GM18868 (cell line): ENCODE results near the gene EDEM3.
"Not testable (repeated sequence)": the region's sequence is repeated elsewhere in the genome, so short reads cannot be mapped to it uniquely, and the experiment has no call there.

Experiments used
- ATAC-seq: cut with Tn5 transposase; IDR thresholded peaks from one replicate; pipeline ENCODE4 v1.9.1; 2021; ENCODE audit warnings: mild to moderate bottlenecking, moderate library complexity; ENCODE audit not compliant: unreplicated experiment

Gene EDEM3

GRCh38 chr1:184769241-184769640 lies 14.6 kb upstream of the EDEM3 start:
- ATAC-seq, result no peak

- no peak for ATAC-seq
Measured at GRCh38 chr1:184768467-184768866, 13.8 kb upstream of the EDEM3 start.

DNA sequence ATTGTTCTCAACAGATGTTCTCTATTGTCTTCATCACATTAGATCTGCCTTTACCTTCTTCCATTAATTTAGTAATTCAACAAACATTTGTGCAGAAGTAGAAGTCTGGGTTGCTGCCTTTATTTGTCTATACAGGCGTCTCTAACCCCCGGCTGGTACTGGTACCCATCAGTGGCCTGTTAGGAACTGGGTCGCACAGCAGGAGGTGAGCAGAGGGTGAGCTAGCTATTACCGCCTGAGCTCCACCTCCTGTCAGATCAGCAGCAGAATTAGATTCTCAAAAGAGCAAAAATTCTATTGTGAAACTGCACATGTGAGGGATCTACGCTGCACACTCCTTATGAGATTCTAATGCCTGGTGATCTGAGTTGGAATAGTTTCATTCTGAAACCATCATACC lies 12.9 kb upstream of the EDEM3 start:
- ATAC-seq, result no peak

DNA sequence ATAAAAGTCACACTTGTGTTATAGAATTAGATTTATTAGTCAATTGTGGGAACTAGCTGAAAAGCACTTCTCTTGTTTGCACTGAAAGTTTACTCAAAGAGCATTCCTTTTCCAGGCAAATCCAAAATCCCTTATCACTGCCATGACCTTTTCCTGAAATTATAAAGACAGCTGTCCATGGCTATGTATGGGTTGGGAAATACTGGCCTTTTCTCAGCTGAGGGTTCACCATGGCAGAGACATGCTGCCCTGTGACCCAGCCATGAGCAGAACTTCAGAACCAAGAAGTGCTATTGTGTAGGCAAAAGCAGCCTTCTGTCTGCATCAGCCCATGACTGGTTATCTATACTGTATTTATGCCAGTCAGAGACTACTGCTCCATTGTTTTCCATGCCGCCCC lies 9.8 kb upstream of the EDEM3 start:
- no peak for ATAC-seq

- not testable (repeated sequence) for ATAC-seq
Measured at GRCh38 chr1:184763520-184763919, 8.9 kb upstream of the EDEM3 start.

DNA sequence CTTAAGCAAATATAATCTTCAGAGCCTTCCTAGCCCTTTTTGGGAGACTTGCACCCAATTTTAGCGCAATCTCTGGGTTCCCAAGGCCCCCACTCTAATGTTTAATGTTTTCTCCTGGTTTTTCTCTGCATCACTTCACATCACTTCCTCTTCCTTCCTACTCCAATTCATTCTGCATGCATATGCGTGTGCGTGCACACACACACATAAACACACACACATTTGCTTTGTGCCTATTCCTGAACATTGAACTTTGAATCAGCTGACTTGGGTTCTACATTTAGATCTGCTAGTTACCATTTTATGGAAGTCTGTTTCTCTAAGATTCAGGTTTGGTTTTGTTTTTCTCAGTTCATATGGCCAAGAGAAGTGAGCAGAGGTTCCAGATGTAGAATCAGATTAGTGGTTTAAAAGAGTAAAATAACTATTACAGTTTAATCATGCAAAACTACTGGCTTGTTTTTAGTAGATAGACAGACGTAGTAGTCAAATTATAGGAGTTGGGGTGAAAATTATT lies 7.4 kb upstream of the EDEM3 start:
- no peak for ATAC-seq

GRCh38 chr1:184759651-184760050 lies 5.0 kb upstream of the EDEM3 start:
- ATAC-seq, result no peak

DNA sequence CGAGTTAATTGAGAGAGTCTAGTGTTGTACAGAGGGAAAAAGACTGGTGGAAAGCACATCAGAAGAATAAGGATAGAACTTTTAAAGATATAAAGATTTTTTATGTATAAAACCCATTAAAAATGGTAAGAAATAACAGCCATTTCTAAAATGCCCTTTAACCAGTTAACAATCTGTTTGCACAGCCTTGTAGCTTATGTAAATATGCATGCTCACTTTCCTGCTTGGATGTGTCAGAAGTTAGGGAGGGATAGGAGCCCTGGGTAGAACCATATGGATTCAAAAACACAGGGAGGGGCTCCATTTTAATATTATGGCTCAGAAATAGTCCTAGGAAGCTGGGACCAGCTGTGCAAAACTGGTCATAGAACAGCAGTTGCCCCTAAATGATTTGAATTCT lies 4.5 kb upstream of the EDEM3 start:
- ATAC-seq, result no peak

DNA sequence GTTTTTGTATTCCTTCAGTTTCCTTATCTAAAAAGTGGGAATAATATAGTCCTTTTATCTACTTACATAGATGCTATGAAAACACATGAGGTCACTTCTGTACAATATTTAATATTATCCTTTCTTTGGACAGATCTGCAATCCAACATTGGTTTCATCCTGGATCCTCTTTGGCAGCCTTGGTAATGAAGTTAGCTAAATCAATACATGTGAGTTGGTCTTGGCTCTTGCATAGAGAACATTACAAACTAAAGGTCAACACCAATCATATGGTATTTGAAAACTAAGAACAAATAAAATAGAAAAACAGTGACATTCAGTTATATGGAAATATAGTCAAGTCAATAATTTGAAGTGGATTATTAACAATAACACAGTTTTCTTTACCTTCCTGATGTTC lies 3.2 kb upstream of the EDEM3 start:
- ATAC-seq, result no peak

DNA sequence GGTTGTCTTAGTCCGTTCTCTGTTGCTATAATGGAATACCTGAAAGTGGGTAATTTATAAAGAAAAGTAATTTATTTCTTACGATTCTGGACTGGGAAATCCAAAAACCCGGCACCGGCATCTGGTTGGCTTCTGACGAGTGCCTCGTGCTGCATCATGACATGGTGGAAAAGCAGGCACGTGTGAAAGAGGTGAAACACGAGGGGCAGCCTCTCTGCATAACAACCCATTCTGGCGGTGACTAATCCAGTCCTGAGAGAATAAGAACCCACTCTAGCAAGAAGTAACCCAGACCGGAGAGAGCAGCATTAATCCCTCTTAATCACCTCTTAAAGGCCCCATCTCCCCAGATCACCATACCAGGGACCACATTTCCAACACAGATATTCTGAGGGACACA lies 2.7 kb upstream of the EDEM3 start:
- ATAC-seq, result no peak

DNA sequence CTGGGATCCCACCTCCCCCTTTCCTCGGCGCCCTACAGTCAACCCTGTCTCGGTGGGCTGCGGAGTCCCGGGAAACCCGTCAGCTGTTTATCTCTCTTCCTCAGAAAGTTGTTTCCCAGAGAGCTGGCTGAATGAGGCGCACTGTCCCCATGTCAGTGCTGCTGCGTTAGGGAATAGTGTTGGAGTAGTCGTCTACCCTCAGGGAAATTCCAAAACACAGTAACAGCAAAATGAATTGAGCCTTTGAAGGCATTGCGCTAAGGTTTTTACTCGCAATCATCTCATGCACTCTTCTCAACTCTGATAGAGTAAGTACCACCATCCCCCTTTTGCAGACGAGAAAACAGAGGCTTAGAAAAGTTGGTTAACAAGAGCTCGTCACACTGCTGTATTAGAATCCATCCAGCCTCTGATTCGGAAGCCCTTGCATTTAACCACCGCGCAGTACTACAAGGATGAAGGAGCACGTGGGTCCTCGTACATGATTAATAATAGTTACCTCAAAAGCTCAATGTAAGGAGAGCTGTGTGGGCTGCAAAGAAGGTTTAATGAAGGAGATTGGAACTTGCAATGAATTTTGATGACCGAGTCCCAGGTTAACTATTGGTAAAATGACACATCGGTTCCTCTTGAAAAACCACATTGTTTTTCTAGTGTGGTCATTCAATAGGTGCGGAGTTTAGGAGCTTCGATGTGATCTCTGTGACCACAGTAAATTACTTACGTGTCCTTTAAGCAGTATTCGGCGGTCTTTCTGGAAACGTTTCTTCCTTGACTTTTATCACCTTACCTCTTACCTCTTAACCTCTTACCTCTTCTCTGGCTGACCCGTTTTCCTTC lies 788 bp upstream of the EDEM3 start:
- ATAC-seq, result peak; percentile 1

- peak; percentile 7 for ATAC-seq
Measured at GRCh38 chr1:184753608-184754475, 816 bp downstream of the EDEM3 start.

DNA sequence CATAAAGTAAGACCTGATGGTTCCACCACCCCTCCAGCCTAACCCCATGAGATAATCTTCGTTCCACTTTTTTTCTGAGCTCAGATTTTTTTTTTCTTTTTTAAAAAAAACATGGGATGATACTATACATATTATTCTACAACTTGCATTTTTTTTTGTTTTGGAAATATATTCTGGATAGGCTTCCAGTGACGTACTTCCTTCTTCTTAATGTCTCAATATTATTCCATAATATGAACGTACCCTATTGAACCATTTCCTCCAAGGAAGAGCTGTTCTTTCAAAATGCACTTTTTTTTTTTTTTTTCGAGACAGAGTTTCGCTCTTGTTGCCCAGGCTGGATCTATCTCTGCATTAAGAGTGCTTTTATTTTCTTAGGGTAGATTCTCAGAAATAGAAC lies 1.5 kb downstream of the EDEM3 start:
- no peak for ATAC-seq

DNA sequence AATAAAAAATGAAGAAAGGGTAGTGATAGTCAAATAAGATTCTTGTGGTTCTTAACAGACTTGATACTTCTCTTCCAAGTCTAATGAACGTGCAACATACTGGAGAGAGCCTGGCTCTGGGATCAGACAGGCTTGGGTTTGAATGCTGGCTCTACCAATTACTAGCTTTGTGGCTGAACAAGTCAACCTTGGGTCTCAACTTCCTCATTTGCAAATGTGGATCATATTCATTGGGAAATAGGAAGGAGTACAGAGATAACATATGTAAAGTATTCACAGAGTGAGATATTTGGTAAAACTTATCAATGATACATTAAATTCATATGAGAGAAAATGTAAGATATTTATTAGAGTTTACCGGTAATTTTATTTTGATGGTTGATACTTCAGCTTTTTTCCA lies 2.0 kb downstream of the EDEM3 start:
- no peak for ATAC-seq

GRCh38 chr1:184748740-184749139 lies 5.9 kb downstream of the EDEM3 start:
- ATAC-seq, result no peak

DNA sequence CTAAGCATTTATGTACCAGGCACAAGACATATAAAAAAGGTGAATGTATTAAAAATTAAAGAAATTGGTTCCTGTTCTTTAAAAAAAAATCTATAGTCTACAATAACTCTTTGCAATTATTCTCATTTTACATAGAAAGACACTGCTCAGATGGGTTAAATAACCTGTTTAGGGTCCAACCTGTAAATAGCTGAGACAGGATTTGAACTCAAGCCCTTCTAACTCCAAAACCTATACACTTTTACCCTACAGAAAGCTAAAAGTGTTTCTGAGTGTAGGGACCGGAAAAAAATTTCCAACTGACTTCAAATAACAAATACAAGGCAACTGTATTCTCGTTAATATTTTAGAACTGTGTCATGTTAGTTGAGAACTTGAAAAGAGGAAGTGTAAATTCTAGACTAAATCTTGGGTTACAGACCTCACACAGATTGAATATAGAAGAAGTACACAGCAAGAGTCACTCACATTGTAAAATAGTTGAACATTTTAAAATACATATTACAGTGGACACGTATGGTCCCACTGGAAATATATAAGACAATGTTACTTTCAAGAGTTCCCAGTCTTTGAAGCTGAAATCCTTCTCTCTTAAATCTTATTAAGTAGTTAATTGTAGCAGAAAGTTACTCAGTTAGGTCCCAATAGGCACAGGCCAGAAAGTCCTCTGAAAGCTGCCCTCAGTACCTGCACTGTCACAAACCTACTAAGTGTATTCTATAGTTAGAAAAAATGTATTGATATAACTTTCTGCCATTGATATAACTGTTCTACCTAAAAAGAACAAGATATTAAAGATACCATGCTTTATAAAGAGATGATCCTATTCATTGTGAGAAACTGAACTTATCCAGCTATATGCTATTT lies 7.3 kb downstream of the EDEM3 start:
- ATAC-seq, result peak; percentile 83

- ATAC-seq, result peak; percentile 41
Measured at GRCh38 chr1:184745929-184746638, 8.6 kb downstream of the EDEM3 start.

- ATAC-seq, result no peak
Measured at GRCh38 chr1:184745110-184745509, 9.5 kb downstream of the EDEM3 start.

DNA sequence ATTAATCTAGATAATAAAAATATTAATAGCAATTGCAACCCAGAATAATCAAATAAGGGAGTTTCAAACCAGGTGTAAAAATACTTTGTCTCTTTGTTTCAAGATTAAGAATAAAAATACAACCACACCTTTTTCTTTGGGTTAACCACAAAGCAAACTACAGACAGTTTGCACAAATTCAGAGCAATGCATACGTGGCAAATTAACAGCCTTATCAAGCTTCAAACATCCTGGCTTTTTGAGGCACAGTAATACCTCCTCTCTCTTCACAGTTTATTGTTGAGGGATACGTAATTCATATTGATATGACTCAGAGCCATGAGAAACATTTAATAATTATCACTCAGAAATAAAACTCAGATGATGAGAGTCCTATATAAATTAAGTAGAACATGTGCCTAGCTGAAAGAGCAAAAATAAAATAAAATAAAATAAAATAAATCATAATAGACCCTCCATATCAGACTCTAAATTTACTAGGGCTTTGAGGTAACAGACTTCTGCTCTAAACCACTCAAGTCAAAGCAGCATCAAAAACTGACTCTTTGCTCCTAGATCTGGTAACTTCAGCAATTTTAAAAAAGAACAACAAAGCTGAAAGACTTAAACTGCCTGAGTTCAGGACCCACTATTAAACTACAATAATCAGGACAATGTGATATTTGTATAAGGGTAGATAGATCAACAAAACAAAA lies 11.4 kb downstream of the EDEM3 start:
- peak; percentile 53 for ATAC-seq

GRCh38 chr1:184740344-184740743 lies 14.3 kb downstream of the EDEM3 start:
- ATAC-seq, result no peak
